ENCODE measurements around the gene HOXD11.

HOXD11 gene

DNA sequence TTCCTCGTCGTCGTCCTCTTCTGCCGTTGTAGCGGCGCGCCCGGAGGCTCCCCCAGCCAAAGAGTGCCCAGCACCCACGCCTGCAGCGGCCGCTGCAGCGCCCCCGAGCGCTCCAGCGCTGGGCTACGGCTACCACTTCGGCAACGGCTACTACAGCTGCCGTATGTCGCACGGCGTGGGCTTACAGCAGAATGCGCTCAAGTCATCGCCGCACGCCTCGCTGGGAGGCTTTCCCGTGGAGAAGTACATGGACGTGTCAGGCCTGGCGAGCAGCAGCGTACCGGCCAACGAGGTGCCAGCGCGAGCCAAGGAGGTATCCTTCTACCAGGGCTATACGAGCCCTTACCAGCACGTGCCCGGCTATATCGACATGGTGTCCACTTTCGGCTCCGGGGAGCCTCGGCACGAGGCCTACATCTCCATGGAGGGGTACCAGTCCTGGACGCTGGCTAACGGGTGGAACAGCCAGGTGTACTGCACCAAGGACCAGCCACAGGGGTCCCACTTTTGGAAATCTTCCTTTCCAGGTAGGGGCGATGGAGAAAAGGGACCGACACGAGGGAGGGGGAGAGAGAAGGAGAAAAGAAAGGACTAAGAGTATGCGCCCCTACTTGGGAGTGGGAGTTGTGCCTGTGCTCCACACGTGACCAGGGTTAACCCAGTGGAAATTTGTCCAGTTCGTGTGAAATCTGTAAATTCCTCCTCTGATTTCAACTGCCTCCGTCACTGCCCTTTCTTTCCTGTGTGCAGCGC lies 13.8 kb upstream of the HOXD11 start:
- no peak for DNase-seq (ENCODE audit: low spot score)

DNA sequence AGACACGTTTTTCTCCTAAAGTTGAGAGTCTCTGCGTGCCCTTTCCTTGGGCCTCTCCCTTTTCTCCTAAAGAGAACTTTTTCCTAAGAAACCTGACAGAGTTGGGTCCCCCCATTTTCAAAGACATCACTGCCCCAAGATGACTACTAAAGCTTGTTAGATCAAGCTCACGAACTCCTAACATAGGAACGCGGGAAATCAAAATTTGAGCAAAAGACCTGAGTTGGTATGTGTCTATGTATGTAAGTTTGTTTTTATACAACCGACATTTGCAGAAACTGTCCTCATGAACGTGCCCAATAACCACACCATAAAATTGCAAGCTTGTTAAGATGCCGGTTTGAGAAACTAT lies 13.2 kb upstream of the HOXD11 start:
- no peak for DNase-seq (ENCODE audit: low spot score)

DNA sequence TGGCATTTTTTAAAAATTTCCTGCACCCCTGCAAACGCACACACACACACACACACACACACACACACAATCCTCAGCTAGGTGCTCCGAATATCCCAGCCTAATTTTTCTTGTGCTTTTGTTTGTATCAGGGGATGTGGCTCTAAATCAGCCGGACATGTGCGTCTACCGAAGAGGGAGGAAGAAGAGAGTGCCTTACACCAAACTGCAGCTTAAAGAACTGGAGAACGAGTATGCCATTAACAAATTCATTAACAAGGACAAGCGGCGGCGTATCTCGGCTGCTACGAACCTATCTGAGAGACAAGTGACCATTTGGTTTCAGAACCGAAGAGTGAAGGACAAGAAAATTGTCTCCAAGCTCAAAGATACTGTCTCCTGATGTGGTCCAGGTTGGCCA lies 12.7 kb upstream of the HOXD11 start:
- no peak for DNase-seq (ENCODE audit: low spot score)

DNA sequence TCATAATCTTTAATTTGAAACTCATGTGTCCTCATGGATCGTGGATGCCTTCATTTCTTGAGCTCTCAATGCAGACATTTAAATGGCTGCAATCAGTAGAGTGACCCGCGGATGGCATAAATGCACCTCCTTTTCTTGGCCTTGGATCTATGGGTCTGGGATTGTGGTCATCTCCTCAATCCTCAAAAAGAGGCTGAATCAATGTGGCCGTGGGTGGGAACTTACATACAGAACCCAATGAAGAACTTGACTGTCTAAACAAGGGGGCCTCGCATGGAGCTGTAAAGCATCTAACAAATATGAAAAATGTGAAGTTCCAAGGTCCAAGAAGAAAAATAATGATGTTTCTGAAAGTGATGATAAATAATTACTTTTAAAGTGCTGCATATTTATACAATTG lies 11.7 kb upstream of the HOXD11 start:
- DNase-seq (ENCODE audit: low spot score): no peak

DNA sequence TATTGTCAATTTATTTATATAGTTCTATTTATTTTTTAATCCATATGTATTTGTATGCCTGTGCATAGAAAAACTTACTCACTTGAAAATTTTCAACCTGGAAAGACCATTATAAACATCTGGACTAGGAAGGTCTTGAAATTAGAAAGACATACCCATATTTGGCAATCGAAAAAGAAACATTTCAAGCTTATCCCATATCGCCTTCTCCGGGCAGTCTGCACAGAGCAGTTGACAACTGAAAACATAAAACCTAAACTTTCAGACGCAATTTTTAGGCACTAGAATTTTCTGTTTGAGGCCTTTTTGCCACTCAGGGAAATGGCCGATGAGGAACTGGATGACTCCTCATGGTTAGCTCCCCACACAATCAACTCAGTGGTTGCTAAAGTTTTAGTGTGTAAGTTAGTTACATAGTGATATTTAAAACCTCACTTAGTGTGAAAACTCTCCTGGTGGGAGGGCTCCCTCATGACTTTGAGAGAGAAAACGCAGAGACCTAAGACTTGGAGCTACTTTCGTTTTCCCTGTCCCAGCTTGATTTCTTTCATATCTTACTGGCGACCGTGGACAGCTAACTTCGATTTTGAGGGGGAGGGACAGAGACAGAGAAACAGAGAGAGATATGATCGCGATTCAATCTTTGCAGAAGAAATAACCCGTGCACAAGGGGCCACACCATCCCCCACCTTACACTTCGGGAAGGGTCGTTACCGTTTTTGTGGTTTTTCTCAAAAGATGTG lies 10.7 kb upstream of the HOXD11 start:
- DNase-seq (ENCODE audit: low spot score): no peak

DNA sequence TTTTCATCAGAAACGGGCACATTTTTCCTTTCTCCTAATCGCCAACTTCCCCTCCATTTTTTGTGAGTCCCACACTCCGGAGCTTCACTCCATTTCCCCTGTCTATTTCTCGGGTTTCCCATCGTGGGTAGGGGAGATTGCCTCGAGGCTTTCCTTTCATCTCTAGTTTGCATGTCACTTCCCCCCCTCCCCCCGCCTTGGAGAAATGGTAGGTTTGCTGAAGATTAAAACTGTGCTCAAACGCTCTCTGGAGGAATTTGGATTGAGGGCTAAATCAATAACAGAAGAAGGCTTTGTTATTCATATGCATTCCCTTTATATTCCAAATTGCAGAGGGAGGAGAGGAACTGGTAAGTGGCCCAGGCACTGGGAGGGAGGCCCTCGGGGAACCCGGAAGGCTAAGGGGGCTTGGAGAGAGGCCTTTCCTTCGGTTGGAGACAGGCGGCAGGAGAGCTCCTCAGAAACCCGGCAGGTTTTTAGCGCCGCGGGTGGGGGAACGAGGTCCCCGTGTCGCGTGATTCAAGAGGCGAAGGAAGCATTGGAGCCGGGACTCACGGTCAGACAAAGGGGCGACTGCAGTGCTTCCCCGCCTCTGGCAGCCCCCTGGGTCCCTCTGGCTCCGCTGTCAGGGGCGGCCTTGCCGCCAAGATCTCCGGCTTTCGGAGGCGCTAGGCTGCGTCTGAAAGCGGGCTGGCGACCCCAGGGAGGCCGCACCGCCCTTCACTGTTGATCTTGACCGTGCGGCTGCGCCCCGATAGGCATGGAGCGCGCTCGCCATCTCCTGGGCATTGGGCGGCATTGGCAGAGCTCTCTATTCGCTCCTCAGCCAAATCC lies 9.9 kb upstream of the HOXD11 start:
- DNase-seq (ENCODE audit: low spot score): peak; percentile 14

DNA sequence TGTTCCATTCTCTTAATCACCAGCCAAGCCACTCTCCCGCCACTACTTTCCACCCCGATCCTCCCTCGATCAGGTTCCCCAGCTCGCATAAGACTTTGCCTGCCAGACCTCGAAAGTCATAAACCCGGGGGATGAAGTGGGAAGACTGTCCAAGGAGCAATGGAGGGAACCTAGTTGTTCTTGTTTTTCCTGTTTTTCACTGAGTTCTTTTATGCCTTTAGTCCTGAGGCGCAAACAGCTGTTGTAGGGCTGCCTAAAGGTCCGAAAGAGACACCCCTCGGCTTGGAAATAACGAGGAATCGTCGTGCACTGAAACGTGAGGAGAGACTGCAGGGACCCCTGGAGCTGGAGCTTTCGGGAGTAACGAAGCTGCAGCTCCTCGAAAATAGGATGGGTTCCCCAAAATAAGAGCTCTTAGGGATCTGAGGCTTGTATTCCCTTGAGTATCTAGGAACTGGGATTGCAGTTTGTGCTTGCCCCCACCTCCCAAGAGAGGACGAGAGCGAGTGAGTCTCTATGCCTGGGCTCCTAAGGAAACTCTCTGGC lies 9.2 kb upstream of the HOXD11 start:
- no peak for DNase-seq (ENCODE audit: low spot score)

DNA sequence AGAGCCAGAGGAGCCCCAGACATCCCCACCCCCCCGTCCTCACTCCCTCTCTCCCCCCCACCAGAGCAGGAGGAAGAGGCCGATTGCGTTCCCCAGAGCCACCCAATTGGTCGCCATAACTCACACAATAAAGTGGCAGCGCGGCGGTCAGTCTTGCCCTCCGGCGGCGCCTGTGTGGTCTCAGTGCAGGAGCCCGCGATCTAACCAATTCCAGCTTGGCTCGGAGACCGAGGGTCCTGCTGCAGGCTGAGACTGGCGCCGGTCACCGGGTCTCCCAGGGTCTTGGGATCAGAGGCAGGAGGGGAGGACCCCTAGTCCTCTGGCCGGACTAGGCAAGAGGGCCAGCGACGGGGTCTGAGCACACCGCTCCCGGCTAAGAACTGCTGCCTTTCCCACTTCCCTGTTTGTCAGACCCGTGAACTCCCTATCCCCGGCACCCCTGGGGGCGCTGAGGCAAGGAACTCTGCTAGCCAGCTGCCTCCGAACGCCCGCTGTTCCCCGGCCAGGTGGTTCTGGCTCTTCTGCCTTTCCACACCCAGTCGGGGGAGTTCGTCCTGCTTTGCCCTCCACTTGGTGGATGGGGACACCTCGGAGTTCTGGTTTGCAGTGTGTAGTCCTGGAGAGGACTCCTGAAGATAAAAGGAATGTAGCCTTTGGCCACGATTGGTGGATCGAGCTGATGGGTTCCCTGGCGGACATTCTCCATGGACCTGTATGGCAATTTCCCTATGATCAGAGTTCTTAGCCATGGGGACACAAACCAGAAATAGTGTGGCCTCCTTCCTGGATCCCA lies 8.5 kb upstream of the HOXD11 start:
- DNase-seq (ENCODE audit: low spot score): no peak

DNA sequence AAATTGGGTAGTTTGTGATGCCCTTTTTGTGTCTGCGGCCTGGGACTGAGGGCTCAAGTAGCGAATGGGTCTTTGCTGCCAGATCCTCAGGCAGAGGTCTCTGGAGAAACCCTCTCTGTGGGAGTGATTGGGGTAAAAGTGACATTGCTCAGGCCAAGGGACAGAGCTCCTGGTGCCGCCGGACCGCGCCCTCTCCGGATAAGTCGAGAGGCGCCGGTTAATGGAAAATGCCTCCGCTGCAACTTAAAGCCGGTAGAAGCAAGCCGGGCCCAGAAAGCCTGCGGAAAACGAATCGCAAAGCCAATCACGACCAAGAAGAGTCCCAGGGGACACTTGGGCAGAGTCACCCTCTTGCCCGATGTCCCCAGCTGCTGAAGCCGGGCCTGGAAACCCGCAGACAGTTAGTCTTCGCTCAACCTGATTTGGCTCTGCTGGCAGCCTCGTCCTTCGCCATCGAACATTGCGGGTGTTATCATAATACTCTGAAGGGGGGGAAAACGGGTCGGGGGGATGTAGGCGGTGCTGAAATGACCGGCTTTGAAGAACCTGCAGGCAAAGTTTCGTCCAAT lies 7.8 kb upstream of the HOXD11 start:
- DNase-seq (ENCODE audit: low spot score): no peak

DNA sequence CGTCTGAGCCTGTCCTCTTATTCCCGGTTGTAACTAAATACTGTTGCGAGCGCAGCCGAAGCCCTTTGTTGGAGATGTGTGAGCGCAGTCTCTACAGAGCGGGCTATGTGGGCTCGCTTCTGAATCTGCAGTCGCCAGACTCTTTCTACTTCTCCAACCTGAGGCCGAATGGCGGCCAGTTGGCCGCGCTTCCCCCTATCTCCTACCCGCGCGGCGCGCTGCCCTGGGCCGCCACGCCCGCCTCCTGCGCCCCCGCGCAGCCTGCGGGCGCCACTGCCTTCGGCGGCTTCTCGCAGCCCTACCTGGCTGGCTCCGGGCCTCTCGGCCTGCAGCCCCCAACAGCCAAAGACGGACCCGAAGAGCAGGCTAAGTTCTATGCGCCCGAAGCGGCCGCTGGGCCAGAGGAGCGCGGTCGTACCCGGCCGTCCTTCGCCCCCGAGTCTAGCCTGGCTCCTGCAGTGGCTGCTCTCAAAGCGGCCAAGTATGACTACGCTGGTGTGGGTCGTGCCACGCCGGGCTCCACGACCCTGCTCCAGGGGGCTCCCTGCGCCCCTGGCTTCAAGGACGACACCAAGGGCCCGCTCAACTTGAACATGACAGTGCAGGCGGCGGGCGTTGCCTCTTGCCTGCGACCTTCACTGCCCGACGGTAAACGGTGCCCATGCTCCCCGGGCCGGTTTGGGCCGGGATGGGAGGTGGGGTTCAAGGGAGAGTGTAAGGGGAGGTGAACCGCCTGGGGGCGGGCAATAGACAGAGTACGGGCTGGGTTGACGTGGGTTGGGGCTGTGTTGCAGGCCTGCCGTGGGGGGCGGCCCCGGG lies 7.1 kb upstream of the HOXD11 start, which contains the start of gene HOXD12:
Gene HOXD12 (plus strand): TSS at position 68 of the 819 bp plus-strand sequence. CDS start 7 bp downstream, at position 75.
- no peak for DNase-seq (ENCODE audit: low spot score)

DNA sequence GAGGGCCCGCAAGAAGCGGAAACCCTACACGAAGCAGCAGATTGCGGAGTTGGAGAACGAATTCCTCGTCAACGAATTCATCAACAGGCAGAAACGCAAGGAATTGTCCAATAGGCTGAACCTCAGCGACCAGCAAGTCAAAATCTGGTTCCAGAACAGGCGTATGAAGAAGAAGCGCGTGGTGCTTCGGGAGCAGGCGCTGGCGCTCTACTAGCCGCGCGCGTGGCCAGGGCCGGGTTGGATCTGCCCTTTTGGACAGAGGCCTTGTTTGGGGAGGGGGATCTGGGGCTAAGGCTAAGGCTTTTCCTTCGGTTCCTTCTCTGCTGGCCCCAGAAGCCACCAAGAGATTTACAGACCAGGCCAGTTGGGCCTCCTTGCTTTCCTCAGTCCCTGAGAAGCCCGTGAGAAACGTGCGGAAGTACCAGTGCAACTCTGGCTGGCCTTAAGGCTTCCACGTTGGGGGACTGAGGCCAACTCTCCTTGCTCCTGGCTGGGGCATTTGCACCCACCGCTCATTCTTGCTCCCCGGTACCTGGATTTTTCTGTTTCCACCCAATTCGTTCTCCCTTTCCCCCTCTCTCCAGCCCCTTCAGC lies 6.4 kb upstream of the HOXD11 start:
- DNase-seq (ENCODE audit: low spot score): no peak

DNA sequence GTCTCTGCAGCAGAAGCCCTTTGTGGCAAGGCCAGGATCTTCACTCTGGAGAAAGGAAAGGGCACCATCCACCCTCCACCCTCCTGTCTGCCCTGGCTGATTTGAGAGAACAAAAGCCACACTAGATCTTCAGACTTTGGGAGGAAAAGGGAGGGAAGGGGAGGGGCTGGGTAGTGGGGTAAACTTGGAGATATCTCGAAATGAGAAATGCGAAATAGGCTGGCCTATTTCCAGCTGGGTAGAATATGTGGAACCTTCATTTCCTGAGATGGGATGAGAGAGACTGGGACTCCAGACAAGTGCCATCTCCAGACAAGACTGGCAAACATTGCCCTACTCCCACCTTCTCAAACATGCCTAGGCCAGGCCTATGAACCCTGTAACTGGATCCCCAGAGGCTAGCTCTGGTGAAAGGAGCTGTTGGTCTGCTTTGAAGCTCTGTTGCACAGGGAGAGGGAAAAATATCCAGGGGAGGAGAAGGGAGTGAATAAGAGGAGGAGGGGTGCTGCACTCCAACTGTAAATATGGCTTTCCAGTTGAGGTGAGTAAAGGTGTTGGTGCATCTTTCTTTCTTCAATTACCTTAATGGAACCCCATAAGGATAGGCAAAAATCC lies 5.8 kb upstream of the HOXD11 start:
- no peak for DNase-seq (ENCODE audit: low spot score)

DNA sequence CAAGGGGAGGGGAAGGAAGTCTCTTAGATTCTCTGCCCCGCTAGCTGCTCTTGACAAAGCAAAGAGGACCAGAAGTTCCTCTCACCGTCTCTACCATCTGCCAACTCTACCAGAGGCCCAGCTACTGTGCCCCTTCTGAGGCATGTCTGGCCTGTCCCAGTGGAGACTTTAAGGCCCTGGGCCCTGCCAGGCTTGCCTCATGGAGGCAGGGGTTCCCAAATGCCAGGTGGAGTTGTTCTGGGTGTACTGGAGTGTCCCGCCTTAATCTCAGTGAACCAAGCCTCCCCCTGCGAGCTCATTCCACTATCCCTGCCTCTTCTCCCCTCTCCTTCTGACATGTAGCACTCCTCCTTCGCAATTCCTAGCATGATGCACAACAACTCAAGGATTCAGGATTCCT lies 5.2 kb upstream of the HOXD11 start:
- no peak for DNase-seq (ENCODE audit: low spot score)

DNA sequence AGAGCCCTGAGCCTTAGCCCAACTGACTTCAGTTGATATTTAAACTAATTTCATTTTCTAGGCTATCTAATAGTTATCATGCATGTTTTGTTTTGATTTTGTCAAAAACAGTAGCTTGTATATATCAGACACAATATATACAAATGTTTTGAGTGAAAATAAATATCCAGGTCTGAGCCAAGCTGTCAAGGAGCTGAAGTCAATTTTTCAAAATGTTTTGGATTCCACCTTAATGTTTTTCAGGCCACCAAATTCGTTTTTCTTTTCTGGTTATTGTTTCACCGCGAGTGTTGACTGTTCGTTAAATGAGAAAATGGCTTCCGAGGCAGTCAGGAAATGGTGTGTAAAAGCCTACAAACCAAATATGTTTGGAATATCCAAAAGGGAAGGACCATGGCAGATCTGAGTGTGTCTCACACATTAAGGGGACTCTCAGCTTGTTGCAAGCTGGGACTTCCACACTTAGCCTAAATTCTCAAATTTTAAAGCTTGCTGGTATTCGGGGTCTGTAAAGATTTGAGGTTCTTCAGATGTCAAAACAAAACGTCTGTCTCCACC lies 4.7 kb upstream of the HOXD11 start:
- no peak for DNase-seq (ENCODE audit: low spot score)

DNA sequence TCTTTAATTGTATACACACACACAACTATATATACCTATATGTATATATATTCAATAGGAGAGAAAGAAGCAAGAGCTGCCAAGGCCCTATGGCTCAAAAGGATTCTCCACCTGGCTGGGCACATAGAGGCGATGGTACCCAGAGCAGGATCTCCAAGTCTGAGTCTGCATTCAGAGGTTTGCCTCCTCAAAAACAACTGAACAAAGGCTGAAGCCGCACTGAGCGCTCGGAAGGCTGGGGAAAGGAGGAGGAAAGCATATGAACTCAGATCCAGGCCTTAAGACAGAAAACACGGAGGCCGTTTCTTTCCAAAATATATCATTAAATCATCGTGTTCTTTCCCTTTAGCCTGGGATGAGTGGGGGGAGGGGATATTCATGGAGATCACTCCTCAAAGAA lies 3.9 kb upstream of the HOXD11 start:
- no peak for DNase-seq (ENCODE audit: low spot score)

DNA sequence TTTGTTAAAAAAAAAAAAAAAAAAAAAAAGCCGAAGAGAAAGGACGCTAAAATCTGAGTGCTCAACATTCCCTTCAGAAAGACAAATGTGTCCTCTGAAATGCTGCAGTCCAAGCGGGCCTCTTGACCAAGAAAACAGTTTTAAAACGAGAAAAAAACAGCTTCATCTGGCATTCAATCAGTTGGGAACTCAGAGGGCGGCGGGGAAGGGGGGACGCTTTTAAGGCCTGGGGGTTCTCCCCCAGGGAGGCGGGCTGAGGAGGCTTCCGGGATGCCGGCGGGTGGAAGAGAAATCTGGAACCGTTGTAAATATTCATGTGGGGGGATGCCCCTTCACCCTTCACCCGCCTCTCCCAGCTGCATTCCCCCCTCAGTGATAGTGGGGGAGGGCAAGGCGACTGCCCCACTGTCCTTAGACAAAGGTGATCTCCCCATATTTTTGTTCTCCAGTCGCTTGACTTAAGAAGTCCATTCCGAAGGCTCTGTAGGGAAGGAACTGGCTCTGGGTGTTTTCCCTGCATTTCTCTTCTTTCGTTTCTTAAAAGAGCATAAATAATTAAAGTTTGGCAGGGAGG lies 3.3 kb upstream of the HOXD11 start:
- no peak for DNase-seq (ENCODE audit: low spot score)

DNA sequence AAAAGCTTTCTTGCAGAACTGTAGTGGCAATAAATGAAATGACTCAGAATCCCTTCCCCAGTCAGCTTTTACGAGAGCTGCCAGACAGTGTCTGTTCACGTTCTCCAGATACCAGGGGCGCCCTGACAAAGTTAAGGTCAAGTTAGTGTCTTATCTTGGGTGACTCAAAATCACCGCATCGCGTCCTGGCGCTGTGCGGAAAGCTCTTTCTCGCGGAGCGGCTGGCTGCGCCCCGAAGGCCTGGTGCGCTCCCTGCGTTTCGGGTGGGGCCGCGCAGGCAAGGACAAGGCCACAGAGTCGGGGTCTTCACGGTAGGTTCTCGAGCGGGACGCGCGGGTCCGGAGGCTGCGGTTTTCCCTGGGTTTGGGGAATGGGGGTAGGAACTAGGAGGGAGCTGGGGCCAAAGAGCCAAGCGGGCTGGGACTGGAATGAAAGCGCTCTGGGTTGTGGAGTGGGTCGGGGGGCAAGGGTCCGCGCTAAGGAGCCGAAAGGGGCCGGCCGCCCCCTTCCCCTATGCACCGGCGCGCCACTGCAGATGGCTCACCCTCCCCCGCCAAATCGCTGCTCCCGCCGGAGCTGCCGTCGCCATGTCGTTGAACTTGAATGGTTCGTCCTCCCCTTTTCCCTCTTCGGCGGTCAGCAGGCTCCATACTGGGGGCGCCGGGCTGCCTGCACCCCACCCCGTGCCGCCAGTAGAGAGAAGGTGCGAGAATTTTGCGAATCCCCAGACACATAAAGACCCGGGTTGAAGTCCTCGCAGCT lies 2.6 kb upstream of the HOXD11 start:
- DNase-seq (ENCODE audit: low spot score): no peak

DNA sequence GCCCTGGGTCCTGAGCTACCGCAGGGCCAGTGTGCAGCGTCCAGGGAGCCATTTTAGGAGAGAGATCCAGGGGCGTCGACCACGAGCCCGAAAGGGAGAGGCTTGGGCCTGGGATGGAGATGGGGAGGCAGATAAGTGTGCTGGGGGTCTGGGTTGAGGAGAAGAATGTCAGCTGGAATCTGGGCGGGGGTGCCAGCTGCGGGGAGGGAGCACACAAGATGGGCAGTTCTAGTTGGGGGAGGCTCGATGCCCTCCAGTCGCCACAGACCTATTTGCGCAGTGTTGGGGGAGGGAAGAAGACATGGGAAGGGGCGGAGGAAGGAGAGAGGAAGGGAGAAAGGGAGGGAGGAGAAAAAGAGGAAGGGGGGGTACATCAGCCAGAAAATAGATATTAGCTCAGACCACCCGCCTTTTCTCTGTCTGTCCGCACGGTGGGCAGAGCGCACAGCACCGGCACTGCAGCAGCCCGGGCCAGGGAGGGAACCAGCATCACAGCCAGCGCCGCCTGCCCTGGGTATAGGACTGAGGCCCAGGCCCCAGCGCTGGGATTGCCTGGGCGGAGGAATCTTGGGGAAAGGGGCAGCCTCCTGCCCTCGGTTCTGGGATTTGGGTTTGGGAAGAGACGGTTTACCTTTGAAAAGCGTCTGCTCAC lies 1.9 kb upstream of the HOXD11 start:
- no peak for DNase-seq (ENCODE audit: low spot score)

All from globus pallidus (tissue), 1 donor.